ENCODE measurements around the gene COX18.

COX18 gene, protein sequence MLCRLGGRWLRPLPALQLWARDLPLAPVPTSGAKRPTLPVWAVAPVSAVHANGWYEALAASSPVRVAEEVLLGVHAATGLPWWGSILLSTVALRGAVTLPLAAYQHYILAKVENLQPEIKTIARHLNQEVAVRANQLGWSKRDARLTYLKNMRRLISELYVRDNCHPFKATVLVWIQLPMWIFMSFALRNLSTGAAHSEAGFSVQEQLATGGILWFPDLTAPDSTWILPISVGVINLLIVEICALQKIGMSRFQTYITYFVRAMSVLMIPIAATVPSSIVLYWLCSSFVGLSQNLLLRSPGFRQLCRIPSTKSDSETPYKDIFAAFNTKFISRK

DNA sequence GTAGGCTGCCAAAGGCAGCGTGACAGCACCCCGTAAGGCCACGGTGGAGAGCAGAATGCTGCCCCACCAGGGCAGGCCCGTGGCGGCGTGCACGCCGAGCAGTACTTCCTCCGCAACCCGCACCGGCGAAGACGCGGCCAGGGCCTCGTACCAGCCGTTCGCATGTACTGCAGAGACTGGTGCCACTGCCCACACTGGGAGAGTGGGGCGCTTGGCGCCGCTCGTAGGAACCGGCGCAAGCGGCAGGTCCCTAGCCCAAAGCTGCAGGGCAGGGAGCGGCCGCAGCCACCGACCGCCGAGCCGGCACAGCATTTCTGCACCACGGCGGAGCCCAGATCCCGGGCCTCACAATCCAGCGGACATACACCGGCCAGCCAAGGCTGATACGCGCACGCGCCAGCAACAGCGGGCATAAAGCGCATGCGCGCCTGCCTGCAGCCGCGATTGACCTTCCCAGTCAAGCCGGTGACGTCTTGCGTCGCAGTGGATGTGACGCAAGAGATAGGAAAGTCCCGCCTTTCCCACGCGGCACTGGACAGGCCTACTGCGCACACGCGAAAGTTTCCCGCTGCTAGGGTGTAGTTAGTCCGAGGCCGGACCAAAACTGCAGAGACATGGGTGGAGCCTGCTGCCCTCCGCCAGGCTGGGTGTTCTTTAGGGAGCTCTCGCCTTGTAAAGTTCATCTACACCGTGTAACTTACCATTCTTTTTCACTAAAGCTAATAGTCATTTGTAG, at the start of gene COX18:
COX18 (minus strand) TSS at position 379 of the 736 bp plus-strand sequence; CDS start at position 312, 67 bp downstream.
- peak; percentile 98 for DNase-seq

DNA sequence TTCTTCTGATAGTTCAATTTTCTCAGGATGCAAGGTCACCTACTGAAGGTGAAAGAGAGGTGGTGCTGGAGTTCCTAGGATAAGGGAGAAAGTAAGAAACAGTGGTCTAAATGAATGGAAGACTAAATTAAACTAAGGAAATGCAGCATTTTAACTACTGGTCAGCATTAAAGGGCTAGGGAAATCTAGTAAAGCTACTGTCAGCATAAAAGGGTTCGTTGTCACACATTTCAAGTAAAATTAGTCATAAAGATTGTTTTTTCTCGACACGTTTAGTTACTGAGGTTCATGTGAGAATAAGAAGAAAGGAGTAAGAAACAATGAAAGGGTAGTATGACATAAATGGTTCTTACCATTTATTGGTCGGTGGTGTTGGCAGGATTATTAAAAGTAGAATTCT, 40.0 kb upstream of the COX18 start:
- no peak for DNase-seq

GRCh38 chr4:73104695-73105094, 35.2 kb upstream of the COX18 start:
- DNase-seq, result no peak

DNA sequence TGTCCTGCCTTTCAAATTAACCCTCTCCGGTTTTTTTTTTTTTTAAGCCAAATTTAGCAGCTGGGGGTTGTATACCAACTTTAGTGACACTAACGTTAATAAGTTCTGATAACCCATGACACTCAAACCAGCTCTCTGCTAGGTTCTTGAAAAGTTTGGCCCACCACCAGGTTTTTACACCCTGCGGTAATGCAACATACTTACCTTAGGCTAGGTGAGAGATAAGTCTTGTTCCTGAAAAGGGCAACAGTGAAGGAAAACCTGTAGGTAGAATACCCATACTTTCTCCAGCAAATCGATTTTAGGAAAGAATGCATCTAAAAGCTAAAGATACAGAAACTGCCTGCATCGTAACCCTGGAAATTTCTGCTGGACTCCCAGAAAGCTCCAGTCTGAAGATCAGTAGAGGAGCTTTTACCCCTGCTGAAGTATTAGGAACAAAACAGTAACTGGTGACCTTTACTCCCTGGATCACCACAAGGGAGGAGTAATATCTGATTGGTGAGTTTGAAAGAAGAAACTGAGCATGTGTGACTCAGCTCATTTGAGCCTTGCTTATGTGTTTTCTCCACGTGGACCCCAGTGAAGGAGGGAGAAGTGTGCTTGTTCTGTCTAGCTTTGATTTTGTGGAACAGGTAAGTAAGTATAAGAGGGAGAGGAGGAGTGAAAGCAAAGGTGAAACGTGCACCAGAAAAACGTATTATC, 34.4 kb upstream of the COX18 start:
- no peak for DNase-seq

DNA sequence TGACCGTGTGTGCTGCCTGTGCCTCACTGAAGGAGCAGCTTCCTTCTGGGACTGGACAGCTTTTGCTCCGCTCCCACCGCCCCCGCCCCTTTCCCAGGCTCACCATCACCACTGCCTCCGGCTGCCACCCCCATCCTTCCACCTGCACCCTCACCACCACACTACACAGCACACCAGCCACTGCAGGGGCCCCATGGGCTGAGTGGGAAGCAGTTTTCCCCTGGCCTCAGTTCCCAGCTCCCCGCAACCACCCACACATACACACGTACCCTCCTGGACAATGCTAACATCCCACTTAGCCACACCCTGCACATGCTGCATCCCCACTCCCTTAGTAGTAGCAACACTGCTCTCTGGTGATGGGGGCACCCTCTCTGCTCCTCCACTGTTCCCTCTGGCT, 29.6 kb upstream of the COX18 start:
- DNase-seq, result no peak

GRCh38 chr4:73098713-73099112, 29.2 kb upstream of the COX18 start:
- DNase-seq, result no peak

- DNase-seq, result no peak
Measured at GRCh38 chr4:73098016-73098415, 28.5 kb upstream of the COX18 start.

DNA sequence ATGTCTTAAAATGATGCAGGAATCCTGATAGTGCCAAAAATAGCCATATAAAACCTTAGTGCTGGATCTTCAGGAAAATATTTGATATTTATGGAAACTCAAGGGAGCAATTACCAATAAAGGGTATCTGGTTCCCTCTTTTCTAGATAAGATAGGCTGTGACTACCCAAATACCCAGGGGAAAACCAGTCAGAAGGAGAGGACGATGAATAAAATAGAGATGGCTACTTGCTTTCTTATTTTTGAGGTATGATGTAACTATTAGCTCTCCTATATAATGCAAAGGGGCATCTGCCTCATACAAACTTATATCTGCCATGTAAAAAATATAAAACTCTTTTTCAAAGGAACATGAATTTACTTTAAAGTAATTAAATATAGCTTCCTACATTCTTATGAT, 23.4 kb upstream of the COX18 start:
- DNase-seq, result no peak

- no peak for DNase-seq
Measured at GRCh38 chr4:73090738-73091137, 21.2 kb upstream of the COX18 start.

DNA sequence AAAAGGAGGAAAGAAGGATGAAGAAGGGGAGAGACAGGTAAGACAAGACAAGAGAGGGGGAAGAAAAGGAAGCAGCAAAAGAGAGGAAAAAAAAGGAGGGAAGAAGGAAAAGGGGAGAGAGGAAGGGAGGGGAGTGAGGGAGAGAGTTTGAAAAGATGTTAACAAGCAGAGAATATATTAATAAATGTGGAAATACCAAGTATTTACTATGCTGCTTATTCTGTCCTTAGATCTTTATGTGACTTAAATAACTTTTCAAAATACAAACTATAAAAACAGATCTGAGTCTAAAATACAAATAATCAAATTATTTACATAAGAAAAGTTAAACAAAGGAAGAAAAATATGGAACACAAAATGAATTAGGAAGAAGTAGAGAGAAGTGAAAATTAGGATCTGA, 18.4 kb upstream of the COX18 start:
- DNase-seq, result no peak

DNA sequence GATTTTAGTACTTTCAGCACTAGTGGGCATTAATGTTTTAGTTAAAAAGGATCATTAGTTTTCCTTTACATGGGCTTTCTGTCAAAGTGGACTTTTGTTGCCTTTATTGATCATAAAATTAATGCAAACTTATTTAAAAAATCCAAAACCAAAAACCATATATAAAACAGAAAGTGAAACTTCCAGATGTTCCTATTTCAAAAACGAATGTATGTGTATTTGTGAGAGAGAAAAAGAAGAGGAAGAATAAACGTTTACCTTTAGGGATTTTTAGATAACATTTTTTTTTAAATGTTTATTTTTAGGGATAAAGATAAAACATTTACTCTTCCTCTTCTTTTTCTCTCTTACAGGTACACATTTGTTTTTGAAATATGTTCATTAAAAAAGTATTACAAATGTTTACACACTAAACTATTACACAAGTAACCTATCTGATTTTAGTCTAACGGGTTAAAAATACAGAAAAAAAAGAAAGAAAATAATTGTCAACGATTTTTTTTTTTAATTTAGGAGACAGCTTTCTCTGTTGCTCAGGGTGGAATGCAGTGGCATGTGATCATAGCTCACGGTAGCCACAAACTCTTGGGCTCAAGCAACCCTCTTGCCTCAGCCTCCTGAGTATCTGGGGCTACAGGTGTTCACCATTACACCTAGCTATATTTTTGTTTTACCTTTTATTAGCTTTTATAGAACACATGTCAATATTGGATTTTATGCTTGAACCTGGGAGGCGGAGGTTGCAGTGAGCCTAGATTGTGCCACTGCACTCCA, 16.8 kb upstream of the COX18 start:
- DNase-seq, result no peak

DNA sequence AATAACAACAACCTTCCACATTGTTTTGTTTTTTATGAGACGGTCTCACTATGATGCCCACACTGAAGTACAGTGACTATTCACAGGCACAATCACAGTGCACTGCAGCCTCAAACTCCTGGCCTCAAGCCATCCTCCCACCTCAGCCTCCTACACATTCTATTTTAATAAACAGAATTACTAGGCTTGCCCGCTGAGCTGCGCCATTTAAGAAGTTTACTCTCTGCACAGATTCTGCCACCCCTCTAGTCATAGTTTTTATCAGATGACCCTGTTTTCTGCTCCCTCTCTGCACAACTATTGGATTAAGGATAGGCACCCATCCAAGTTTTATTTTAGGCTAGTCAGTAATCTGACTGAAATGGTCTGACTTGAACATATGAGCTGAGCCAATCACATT, 11.3 kb upstream of the COX18 start:
- no peak for DNase-seq

DNA sequence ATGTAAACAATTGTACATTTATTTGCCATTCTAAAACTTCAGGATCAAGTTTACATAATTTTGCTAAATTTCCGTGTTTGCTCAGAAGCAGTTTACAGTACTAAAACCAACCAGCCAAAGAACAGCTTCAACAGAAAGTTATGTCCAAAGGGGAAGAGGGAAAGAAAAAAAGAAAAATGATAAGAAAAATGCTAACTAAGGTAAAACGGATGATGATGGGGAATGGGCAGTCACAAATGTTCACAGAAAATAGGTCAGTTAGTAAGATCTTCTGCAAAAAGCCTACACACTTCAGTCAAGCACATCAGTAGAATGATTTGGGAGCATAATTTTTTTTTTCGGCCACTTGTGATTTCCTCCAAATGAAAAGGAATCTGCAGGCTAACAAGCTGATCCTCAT, 6.3 kb upstream of the COX18 start:
- DNase-seq, result no peak

DNA sequence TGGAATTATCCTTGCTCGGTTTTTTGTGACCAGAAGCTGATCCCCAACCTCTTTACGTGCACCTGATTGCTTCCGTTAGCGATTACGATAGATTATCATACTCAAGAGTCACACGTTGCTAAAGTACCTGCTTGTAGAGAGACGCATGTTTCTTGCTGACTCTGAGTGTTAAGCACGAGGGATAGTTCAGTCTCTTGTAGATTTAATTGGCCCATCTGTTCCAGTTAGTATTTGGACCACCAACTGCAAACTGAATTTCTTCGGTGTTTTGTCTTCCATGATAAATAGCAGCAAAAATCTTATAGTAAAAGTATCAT, 516 bp upstream of the COX18 start:
- no peak for DNase-seq

- DNase-seq, result no peak
Measured at GRCh38 chr4:73068491-73069337, 802 bp downstream of the COX18 start.

GRCh38 chr4:73067971-73068394, 1.5 kb downstream of the COX18 start:
- no peak for DNase-seq

DNA sequence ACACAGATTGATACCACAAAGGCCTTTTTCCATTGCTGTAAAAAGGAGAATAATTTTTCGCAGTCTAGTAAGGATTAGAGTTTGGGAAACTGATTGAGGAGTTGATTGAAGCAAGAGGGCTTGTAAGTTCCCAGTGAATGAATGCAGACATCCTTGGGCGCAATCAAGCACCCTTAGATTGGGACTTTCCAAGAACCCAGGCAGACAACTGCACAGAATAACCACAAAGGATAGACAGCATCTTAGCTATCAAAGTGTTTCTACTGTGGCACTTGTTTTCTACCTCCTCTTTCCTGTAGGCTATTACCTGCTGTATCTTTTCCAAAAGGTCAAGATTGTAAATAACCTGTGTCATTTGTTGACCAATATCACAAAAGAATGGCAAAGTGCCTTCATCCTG, 2.6 kb downstream of the COX18 start:
- peak; percentile 38 for DNase-seq

DNA sequence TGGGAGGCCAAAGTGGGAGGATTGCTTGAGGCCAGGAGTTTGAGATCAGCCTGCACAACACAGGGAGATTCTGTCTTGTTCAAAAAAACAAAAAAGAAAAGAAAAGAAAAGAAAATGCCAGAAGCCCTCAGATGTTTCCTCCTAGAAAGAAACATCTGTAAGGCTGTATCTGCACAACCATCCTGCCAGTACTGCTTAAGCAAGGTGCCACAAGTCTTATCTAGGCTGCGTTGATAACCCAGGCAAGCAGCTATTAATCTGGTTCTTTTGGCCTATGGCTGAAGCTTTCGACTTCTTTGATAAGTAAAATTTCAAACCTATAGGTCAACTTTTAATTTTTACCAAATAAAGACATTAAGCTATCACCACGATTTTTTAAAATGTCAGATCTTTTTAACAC, 3.1 kb downstream of the COX18 start:
- no peak for DNase-seq

GRCh38 chr4:73064536-73064935, 5.0 kb downstream of the COX18 start:
- no peak for DNase-seq

DNA sequence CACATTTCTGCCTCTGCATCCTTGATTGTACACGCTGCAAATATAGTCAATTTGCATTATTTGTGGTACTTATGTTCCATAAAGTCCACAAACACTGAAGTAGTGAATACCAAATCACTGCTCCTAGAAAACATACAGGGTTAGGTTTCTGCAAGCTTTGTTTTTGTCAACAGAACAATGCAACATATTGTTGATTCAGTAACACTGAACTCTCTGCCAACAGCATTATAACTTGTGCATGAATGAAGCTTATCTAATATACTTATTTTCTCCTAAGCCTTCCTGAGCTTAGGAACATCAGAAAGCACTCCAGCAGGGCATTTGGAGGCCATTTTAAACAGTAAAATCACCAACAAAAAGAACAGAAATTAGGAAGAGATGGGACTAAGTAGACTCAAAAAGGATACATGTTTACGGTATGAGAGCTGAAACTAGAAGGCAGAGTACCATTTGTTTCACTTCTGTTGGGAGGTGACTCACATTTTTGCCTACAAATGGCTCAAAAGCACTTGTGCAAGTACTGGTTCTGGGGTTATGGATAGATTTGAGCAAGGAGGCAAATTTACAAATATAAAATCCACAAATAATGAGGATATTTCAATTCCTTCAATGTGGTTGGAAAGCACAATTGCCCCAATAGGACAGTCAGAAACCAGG, 14.1 kb downstream of the COX18 start:
- no peak for DNase-seq

GRCh38 chr4:73053974-73054480, 15.5 kb downstream of the COX18 start:
- DNase-seq, result no peak

DNA sequence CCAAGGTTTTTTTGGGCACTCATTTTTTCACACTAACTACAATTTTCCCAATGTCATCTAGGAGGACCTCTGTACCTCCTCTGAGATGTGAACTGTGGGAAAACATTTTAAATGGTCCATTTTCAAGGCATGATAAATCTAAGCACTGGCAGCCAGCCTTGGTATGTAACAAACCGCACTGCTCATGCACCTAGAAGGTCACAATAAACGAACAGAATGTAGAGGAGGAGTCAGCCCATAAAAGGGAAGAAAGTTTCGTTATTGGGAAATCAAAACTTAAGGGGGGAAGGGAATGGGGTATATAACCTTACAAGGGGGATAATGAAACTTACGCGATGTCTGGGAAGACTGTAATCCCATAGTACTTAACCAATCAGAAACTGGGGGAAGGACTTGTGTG, 16.4 kb downstream of the COX18 start:
- no peak for DNase-seq
